ENCODE data around the gene FILIP1L. TPM values are rescaled to one million over a fixed set of nuclear protein-coding genes. Genes with fewer than 3 reads are reported as not detected.

The FILIP1L gene
- total and polyA plus RNA-seq, 2 of the 8 experiments (the other 6 are each of a cell fraction or from before 2014, with no cell fraction given): 0.06 to 0.09 TPM

GRCh38 chr3:100123112-100123511, 8.8 kb upstream of the FILIP1L start:
- Histone ChIP-seq H2AFZ (ENCODE audit: low read length) (no peak overlapping the region), H2BK15ac (ENCODE audit: low read length) (no peak overlapping the region), H2BK5ac (ENCODE audit: low read depth, low read length) (no peak overlapping the region), H3K79me2 (ENCODE audit: control insufficient read depth in 1 of 2, insufficient read depth in 2 of 2, low read length in 2 of 2) (no peaks in the 10 kb centered on the region), H3K27me3 (replicated peaks in 1 of 4; ENCODE audit: control insufficient read depth in 3 of 4, extremely low read depth in 1 of 4, insufficient read depth in 3 of 4, low read length in 3 of 4) (no peaks in the 10 kb centered on the region), H4K8ac (ENCODE audit: extremely low read depth, insufficient read depth, low read length) (no peak overlapping the region), H3K4ac (replicated peaks; ENCODE audit: insufficient read length, low read depth, low read length) (no peak overlapping the region), H2BK120ac (replicated peaks; ENCODE audit: low read depth, low read length) (no peak overlapping the region), H3K4me2 (ENCODE audit: insufficient read depth in 1 of 2, low read depth in 2 of 2, low read length in 2 of 2) (no peak overlapping the region), H3K23ac (ENCODE audit: insufficient read length) (no peak overlapping the region), H2BK20ac (ENCODE audit: low read length) (no peak overlapping the region), H2AK5ac (ENCODE audit: low read depth, low read length) (no peak overlapping the region), H3K56ac (replicated peaks; ENCODE audit: insufficient read length, low read depth, low read length) (no peak overlapping the region), H3K9ac (replicated peaks in 1 of 4; ENCODE audit: extremely low read depth in 1 of 4, low read depth in 3 of 4, low read length in 3 of 4) (no peak overlapping the region), H3K4me3 (ENCODE audit: extremely low read depth in 1 of 4, insufficient read depth in 2 of 4, low read depth in 3 of 4, low read length in 4 of 4) (no peak overlapping the region), H3K23me2 (ENCODE audit: low read depth, low read length) (no peaks in the 10 kb centered on the region), H3K14ac (ENCODE audit: insufficient read length) (no peak overlapping the region), H4K91ac (replicated peaks; ENCODE audit: insufficient read length, low read length) (no peak overlapping the region), H4K5ac (ENCODE audit: insufficient read length, low read depth, low read length) (no peak overlapping the region), H3K27ac (ENCODE audit: low read depth, low read length) (no peak overlapping the region), H3K79me1 (ENCODE audit: low read depth, low read length) (no peaks in the 10 kb centered on the region), H2BK12ac (ENCODE audit: low read depth, low read length) (no peak overlapping the region), H3K4me1 (replicated peaks in 1 of 4; ENCODE audit: control insufficient read depth in 3 of 4, insufficient read depth in 4 of 4, low read length in 3 of 4) (peaks cover 0 to 2% (median under 1%) of the 10 kb centered on the region in 4 experiments; a peak in 1 of 7 replicates), H4K20me1 (replicated peaks in 1 of 2; ENCODE audit: control insufficient read depth in 1 of 2, insufficient read depth in 2 of 2, low read length in 2 of 2) (no peaks in the 10 kb centered on the region), H3K18ac (ENCODE audit: extremely low read depth, low read length) (no peak overlapping the region), H3K9me3 (ENCODE audit: insufficient read depth in 2 of 2, low read depth in 1 of 2, low read length in 1 of 2) (no peaks in the 10 kb centered on the region), H3K36me3 (ENCODE audit: control insufficient read depth in 2 of 4, insufficient read depth in 4 of 4, low read length in 3 of 4) (no peaks in the 10 kb centered on the region)
- FAIRE-seq: no peak
- CTCF ChIA-PET (ENCODE audit: partially characterized antibody): interaction anchor here (1.2 kb wide), 1 partner anchor 54 kb away, joined by 3 read pairs; no protein-coding TSS in a partner anchor
- POLR2A ChIA-PET (ENCODE audit: partially characterized antibody): no interaction called here
- WGBS, 2 experiments (ENCODE audit: extremely low coverage in 1 of 2, insufficient coverage in 1 of 2, insufficient read length in 1 of 2, insufficient replicate concordance in 2 of 2, low coverage in 1 of 2, low lambda C conversion rate in 2 of 2, missing lambda C conversion rate in 1 of 2): 84% methylated on average over 4 of the region's 4 CpGs; no CpG with 5 or more reads in 1 of the 2 experiments
- DNase-seq (ENCODE audit: low read depth in 1 of 2, low spot score in 2 of 2): no peak
- TF ChIP-seq PHF8 (conservative IDR thresholded peaks at IDR 0.05; ENCODE audit: low read depth, low read length) (no peak), USF2 (IDR thresholded peaks at IDR 0.05; ENCODE audit: low read length) (no peak), MAFK (IDR thresholded peaks at IDR 0.05; ENCODE audit: low read depth, low read length) (no peak), SP2 (IDR thresholded peaks at IDR 0.05; ENCODE audit: low read length) (no peak), YY1 (IDR thresholded peaks at IDR 0.05; ENCODE audit: low read depth, low read length) (no peak), SIRT6 (IDR thresholded peaks at IDR 0.05; ENCODE audit: low read length) (no peak), TCF12 (IDR thresholded peaks at IDR 0.05; ENCODE audit: low read depth, low read length) (no peak), SIX5 (IDR thresholded peaks at IDR 0.05; ENCODE audit: low read depth, low read length) (no peak), CTCF (IDR thresholded peaks at IDR 0.05; ENCODE audit: control extremely low read depth in 1 of 3, insufficient read depth in 1 of 3, low read depth in 1 of 3, low read length in 3 of 3) (no peak), POLR2A (IDR thresholded peaks at IDR 0.05; ENCODE audit: control extremely low read depth in 1 of 2, low read depth in 2 of 2, low read length in 2 of 2) (no peak), GTF2F1 (IDR thresholded peaks at IDR 0.05; ENCODE audit: borderline replicate concordance, low read depth, low read length) (no peak), HDAC6 (IDR thresholded peaks at IDR 0.05; ENCODE audit: low read depth, low read length) (no peak)

Measured in H1 (cell line).